GM18517 (cell line): ENCODE results near the gene DGKA.
A peak's percentile ranks its signal among the peaks of the same experiment; 100 is the strongest.
"Not testable (repeated sequence)": the region's sequence is repeated elsewhere in the genome, so short reads cannot be mapped to it uniquely, and the experiment has no call there.

Experiments used
- ATAC-seq: cut with Tn5 transposase; IDR thresholded peaks from one replicate; pipeline ENCODE4 v1.9.1; 2021; ENCODE audit warnings: mild to moderate bottlenecking, moderate library complexity; ENCODE audit not compliant: unreplicated experiment

Gene DGKA

GRCh38 chr12:55966408-55967281, 35.7 kb downstream of the DGKA start, which contains the start of gene CDK2:
TSS of gene CDK2 (plus strand) at chr12:55966830. CDS start at chr12:55967009, 179 bp downstream.
- ATAC-seq, result peak; percentile 88

GRCh38 chr12:55969356-55969755, 38.4 kb downstream of the DGKA start:
- ATAC-seq, result no peak

GRCh38 chr12:55970775-55971174, 39.8 kb downstream of the DGKA start:
- no peak for ATAC-seq

- no peak for ATAC-seq
These were observed 41.1 kb downstream of the DGKA start for GRCh38 chr12:55972042-55972441.

GRCh38 chr12:55972456-55972855, 41.5 kb downstream of the DGKA start:
- ATAC-seq, result no peak

GRCh38 chr12:55972911-55973598, 42.1 kb downstream of the DGKA start:
- ATAC-seq, result no peak

GRCh38 chr12:55973599-55974307, 42.8 kb downstream of the DGKA start, which contains the start of gene RAB5B:
TSS of gene RAB5B (plus strand) at chr12:55974078. CDS start at chr12:55986961, 12,883 bp downstream.
- ATAC-seq, result peak; percentile 94

- peak; percentile 5 for ATAC-seq
These were observed 43.4 kb downstream of the DGKA start for GRCh38 chr12:55974308-55974730.

- no peak for ATAC-seq
These were observed 47.4 kb downstream of the DGKA start for GRCh38 chr12:55978393-55978792.

GRCh38 chr12:55979069-55979468, 48.1 kb downstream of the DGKA start:
- ATAC-seq, result no peak

- ATAC-seq, result not testable (repeated sequence)
These were observed 50.9 kb downstream of the DGKA start for GRCh38 chr12:55981882-55982281.

GRCh38 chr12:55982319-55982936, 51.5 kb downstream of the DGKA start:
- ATAC-seq, result no peak

GRCh38 chr12:55983232-55983842, 52.4 kb downstream of the DGKA start:
- ATAC-seq, result no peak

GRCh38 chr12:55984861-55985260, 53.9 kb downstream of the DGKA start:
- no peak for ATAC-seq

- ATAC-seq, result no peak
These were observed 54.4 kb downstream of the DGKA start for GRCh38 chr12:55985341-55985740.

GRCh38 chr12:55985976-55986375, 55.0 kb downstream of the DGKA start:
- ATAC-seq, result not testable (repeated sequence)

GRCh38 chr12:55991110-55991509, 60.1 kb downstream of the DGKA start:
- no peak for ATAC-seq

- ATAC-seq, result no peak
These were observed 62.4 kb downstream of the DGKA start for GRCh38 chr12:55993230-55993853.

- ATAC-seq, result no peak
These were observed 64.4 kb downstream of the DGKA start for GRCh38 chr12:55995366-55995765.

- ATAC-seq, result no peak
These were observed 65.3 kb downstream of the DGKA start for GRCh38 chr12:55996201-55996714.
